Kidney (tissue), 14 donors: ENCODE measurements around the gene OTOS. TPM values are rescaled to one million over a fixed set of nuclear protein-coding genes. Genes with fewer than 3 reads are reported as not detected.

Experiments
- DNase-seq, 5 donors: peaks; one replicate each; pipeline ENCODE4 v3.0.0-alpha.2; 2013 to 2020
- FAIRE-seq: peaks from 2 replicates; lab custom pipeline; 2012; peaks lifted over from hg19 to GRCh38; lab: Jason Lieb, UNC
- H3K27ac ChIP-seq, 2 donors: one replicate each; pipeline ENCODE4 v1.7.0; 2013; ENCODE audit warnings: low read depth in 2 of 2, low read length in 2 of 2, inconsistent platforms in 1 of 2
- H3K27me3 ChIP-seq: one replicate; pipeline ENCODE4 v1.7.1; 2013; ENCODE audit warnings: low read length, inconsistent platforms; ENCODE audit not compliant: control insufficient read depth, insufficient read depth
- H3K36me3 ChIP-seq, 3 donors: one replicate each; pipeline versions ENCODE4 v1.7.0 to v1.7.1; 2013; ENCODE audit warnings: low read length in 3 of 3, control low read depth in 1 of 3, inconsistent platforms in 1 of 3; ENCODE audit not compliant: insufficient read depth in 3 of 3, control insufficient read depth in 2 of 3
- H3K4me1 ChIP-seq, 3 donors: one replicate each; pipeline versions ENCODE4 v1.7.0 to v1.7.1; 2013; ENCODE audit warnings: low read length in 3 of 3, inconsistent platforms in 1 of 3, low read depth in 1 of 3; ENCODE audit not compliant: control insufficient read depth in 2 of 3, insufficient read depth in 2 of 3
- H3K4me3 ChIP-seq, 3 donors: one replicate each; pipeline versions ENCODE4 v1.7.0 to v1.8.1; 2013; ENCODE audit warnings: low read length in 3 of 3, control low read depth in 1 of 3, inconsistent platforms in 1 of 3
- H3K9ac ChIP-seq, 3 donors: one replicate each; pipeline versions ENCODE4 v1.7.0 to v1.7.1; 2013; ENCODE audit warnings: low read length in 3 of 3, control low read depth in 1 of 3, inconsistent platforms in 1 of 3
- H3K9me3 ChIP-seq, 3 donors: one replicate each; pipeline versions ENCODE4 v1.7.0 to v1.7.1; 2013; ENCODE audit warnings: low read length in 3 of 3, control low read depth in 1 of 3, inconsistent platforms in 1 of 3; ENCODE audit not compliant: control insufficient read depth in 2 of 3, insufficient read depth in 1 of 3
- CTCF ChIP-seq: IDR thresholded peaks from 3 replicates; pipeline ENCODE4 v1.5.1; 2012; ENCODE audit warnings: mild to moderate bottlenecking, moderate library complexity, borderline replicate concordance; ENCODE audit not compliant: insufficient read depth; ENCODE audit errors: extremely low read depth
- intact Hi-C: fragments of 100-400 bp; cut with DNase I; formaldehyde crosslinking; loops from one replicate; pipeline ENCODE4 v1.11.1; 2022
- polyA plus RNA-seq: library from polyadenylated mRNA; stranded (reverse); fragments of 350-450 nt; fragmentation: Illumina TruSeq; extraction: RNeasy Lipid Tissue Mini Kit (QIAGEN cat#74804); gene quantifications from one replicate; pipeline ENCODE4 v1.2.3, GENCODE V29; 2014; ENCODE audit warnings: low read depth, low replicate concordance; ENCODE audit not compliant: insufficient read depth
- total RNA-seq: library from RNA; stranded (reverse); fragmentation: NEBNext Ultra II Directional; extraction: Animal tissue kit (Norgen Biotek cat#: 25700); gene quantifications from one replicate; pipeline ENCODE4 v1.2.1, GENCODE V29; 2021
- donor health status: control.
- donor health status: control.
- donor health status: control.
- donor health status: control.
- donor health status: control.
- donor health status: DM: yes; HTN: yes; CAD: no.
- donor health status: Normal renal cell carcinoma (clear cell type).

OTOS gene
- total and polyA plus RNA-seq, 2 donors from 2014 or later, result 1.5 to 4.6 TPM

GRCh38 chr2:240179941-240180666, 39.6 kb upstream of the OTOS start:
- no peak overlapping the region for H3K9ac ChIP-seq
- no peaks in the 10 kb centered on the region for H3K27me3 ChIP-seq
- no peak for TF ChIP-seq CTCF
- no peaks in the 10 kb centered on the region for H3K9me3 ChIP-seq
- no peak for FAIRE-seq
- H3K4me1 ChIP-seq, result no peaks in the 10 kb centered on the region
- no peak for DNase-seq
- H3K36me3 ChIP-seq, result no peaks in the 10 kb centered on the region
- no peak overlapping the region for H3K27ac ChIP-seq
- no peak overlapping the region for H3K4me3 ChIP-seq
- intact Hi-C loops, result no loop called here

- Histone ChIP-seq H3K9ac (no peak overlapping the region), H3K4me3 (no peak overlapping the region), H3K4me1 (no peaks in the 10 kb centered on the region), H3K36me3 (no peaks in the 10 kb centered on the region), H3K27ac (no peak overlapping the region), H3K9me3 (no peaks in the 10 kb centered on the region), H3K27me3 (no peaks in the 10 kb centered on the region)
- no peak for TF ChIP-seq CTCF
- intact Hi-C loops, result no loop called here
- no peak for DNase-seq
- no peak for FAIRE-seq
Observed at GRCh38 chr2:240179186-240179815, 38.8 kb upstream of the OTOS start.

- Histone ChIP-seq H3K4me3 (no peak overlapping the region), H3K36me3 (no peaks in the 10 kb centered on the region), H3K9ac (no peak overlapping the region), H3K9me3 (no peaks in the 10 kb centered on the region), H3K4me1 (no peaks in the 10 kb centered on the region), H3K27ac (no peak overlapping the region), H3K27me3 (no peaks in the 10 kb centered on the region)
- no peak for TF ChIP-seq CTCF
- DNase-seq, result no peak
- no peak for FAIRE-seq
- intact Hi-C loops, result no loop called here
Observed at GRCh38 chr2:240178564-240178963, 38.1 kb upstream of the OTOS start.
